GM08714 (cell line): ENCODE measurements around the gene KAT6B.
"Not testable (repeated sequence)": the region's sequence is repeated elsewhere in the genome, so short reads cannot be mapped to it uniquely, and the experiment has no call there.

Experiments used
- H3K4me3 ChIP-seq: fragments of 200-500 bp; sonication (Bioruptor generic); 2 replicates; pipeline ENCODE4 v1.5.1; 2014; ENCODE audit warnings: mild to moderate bottlenecking, low read length, inconsistent platforms
- ZNF274 ChIP-seq: IDR thresholded peaks from 2 replicates; pipeline ENCODE4 v1.6.1; 2012; ENCODE audit warnings: mild to moderate bottlenecking, low read depth, low read length

Gene KAT6B

DNA sequence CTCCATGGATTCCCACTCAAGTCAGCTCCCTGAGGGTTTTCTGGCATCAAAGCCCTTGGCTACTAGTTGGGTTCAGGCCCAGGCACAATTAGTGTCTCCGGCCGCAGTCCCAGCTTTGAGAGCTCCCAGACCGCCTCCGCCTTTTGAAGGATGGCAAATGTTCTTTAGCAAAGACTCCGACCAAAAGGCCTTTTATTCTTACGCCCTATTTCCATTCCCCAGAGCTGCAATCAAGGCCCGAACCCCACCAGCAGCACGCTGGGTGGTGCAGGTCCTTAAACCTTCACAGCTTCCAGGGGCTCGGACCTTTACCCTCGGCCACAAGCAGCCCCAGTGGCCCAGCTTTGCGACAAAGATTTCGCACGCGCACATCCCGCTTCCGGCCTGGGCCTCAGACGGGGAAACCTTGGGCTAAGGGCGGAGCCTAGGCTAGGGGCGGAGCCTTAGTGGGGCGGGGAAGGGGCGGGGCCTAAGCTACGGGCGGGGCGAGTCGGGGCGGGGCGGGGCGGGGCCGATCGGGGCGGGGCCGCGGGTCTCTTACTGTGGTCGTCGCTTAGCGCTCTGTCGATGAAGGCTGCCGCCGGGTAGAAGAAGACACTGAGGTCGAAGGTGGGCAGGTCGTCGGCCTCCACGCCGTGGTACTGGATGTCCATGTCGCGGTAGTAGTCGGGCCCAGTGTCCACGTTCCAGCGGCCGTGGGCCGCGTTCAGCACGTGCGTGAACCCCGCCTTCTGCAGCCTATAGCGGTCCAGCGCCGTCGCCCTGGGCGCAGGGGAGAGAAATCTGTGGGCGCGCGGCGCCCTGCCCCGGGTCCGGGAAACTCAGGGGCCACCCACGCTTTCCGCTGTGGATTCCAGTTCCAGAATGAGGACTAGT lies 217.1 kb downstream of the KAT6B start:
- no peak for TF ChIP-seq ZNF274
- no peak overlapping the region for H3K4me3 ChIP-seq

DNA sequence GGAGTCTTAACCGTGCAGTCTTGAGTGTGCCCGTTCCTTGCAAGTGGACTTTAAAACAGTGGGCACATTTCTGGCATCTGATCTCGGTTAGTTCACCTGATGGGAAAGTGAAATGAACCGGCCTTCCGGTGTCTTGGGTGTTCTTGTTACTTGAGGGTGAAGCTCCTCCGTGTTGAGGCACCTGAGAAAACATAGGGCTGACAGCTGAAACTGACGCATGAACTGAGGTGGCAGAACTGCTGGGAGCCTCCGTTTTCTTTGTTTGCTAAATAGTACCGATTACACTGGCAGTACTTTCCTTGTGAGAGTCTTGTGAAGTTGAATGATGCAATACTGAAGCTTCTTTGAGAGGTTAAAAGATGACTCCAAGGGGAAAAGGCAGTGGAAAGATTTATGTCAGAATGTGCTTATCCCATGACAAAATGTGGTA lies 222.3 kb downstream of the KAT6B start:
- TF ChIP-seq ZNF274: no peak
- no peak overlapping the region for H3K4me3 ChIP-seq

DNA sequence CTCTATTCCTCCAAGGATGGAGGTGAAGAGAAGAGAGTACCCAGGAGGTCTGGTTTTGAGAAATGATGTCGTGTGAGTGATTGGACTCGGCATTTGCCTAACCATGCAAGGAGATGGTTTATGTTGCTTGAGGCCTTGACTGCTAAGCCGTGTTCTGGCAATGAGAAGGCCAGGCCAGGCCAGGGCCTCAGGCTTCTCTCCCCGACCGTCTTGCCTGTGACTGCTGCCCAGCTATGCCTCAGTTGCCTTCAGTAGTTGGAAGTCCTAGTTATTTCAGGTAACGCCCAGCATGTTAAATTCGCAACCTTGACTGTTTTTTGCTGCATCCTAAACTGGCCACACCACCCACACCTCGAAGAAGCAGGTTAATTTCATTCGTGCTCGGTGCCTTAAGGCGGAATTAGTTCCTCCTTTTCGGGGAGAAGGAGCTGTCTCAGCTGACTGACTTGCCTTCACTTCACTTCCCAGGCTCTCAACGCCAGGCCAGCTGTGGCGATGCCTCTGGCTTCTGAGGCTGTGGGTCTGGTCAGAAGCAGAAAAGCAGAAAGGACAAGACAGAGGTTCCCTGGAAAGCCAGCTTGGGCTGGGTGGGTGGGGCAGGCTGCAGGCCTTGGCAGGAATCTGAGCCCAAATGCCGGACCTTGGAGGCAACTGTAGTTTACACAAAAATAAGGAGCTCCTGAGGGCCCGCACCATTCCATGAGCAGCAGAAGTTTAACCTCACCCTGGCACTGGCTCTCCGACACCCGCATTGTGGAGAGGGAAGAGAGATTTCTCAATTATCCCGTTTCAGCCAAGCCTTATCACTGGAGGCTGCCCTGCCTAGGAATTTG lies 223.1 kb downstream of the KAT6B start:
- H3K4me3 ChIP-seq: no peak overlapping the region
- TF ChIP-seq ZNF274: no peak

DNA sequence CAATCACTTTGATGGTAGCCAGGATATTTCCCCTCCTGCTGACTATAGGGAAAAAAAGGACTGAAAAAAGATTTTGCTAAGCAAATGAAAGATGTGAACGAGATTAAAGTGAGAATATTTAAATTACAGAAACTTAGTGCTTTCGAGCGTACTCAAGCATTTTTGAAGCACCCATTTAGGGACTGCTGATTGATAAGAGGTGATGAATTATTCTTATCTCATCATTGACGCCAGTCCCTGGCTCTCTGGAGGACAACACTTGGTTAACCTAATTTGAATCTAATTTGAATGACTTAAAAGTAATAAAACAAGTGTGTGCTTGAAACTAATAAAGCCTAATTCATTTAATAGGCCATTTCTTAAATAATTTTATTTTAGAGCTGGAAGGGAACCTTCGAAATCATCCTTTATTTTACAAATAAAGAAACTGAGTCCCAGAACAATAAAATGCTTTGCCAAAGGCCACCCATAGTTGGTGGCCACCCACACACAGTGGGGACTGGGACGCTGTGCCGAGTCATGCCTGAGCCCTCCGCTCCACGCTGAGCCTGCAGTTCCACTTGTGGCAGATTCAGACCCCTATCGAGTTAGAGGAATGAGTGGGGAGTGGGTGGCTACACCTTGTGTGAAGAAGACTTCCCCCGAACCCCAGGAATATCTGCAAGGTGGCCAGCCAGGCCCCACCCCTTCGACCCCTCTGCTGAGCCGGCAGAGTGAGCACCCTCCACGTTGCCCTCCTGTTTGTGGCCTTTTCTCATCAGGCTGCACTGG lies 223.9 kb downstream of the KAT6B start:
- H3K4me3 ChIP-seq: no peak overlapping the region
- no peak for TF ChIP-seq ZNF274

DNA sequence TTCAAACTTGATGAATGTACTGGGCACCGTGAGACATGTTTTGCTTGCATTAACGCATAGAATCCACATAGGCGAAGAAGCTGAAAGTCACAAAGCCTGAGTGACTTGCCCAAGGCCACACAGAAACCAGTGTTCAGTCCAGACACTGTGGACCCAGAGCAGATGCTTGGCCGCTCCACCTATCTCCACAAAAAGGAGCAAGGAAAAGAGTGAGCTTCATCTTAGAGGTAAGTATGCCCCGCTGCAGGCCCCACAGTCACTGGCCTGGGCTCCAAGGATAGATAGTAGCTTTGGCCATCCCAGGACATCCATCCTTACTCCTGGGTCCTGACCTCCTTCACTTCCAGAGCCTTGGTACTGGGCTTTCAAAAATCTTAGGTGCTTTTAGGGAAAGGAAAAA lies 224.9 kb downstream of the KAT6B start:
- H3K4me3 ChIP-seq: no peak overlapping the region
- no peak for TF ChIP-seq ZNF274

DNA sequence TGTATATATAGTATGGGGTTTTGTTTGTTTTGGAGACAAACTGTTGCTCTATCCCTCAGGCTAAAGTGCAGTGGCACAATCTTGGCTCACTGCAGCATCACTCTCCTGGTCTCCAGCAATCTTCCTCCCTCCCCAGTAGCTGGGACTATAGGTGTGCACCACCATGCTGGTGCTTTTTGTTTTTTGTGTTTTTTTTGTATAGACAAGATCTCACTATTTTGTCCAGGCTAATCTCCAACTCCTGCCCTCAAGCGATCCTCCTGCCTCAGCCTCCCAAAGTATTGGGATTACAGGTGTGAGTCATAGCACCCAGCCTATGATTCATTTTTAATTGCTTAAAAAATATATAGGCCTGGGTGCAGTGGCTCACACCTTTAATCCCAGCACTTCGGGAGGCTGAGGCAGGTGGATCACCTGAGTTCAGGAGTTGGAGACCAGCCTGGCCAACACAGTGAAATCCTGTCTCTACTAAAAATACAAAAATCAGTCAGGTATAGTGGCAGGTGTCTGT lies 229.6 kb downstream of the KAT6B start:
- H3K4me3 ChIP-seq: not testable (repeated sequence)

DNA sequence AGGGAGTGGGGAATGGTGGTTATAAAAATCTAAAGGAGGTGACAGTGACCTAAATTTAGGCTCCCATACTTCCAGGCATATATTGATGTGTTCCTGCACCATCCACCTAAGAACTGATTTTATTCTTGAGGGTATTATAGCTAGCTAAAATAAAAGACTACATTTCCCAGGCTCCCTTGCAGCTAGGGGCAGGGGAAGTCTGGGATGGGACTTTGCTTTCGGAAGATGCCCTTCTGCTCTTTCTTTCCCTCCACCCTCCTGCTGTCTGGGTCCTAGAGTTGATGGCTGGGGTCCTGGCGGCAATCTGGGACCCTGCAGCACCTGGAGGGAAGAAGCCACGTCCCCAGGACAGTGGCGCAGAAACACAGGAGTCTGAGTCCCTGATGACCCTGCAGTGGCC lies 231.3 kb downstream of the KAT6B start:
- H3K4me3 ChIP-seq: no peak overlapping the region
- TF ChIP-seq ZNF274: no peak

DNA sequence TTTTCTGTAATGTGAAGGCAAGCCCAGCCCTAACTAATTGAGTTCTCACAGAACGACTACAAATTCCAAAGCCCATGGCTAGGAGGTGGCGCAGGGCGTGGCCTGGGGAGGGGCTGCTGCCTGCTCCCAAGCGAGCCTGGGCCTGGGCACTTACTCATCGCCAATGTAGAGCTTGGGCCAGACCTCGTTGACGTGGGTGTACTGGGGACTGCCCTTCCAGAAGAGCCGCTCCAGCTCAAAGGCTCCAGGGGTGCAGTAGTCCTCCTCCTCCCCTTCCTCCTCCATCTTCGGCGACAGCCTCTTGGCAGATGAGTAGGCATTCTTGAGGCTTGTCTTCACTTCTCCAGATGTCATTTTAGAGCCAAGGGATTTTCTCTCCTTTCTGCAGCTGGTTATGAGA lies 231.8 kb downstream of the KAT6B start:
- no peak for TF ChIP-seq ZNF274

DNA sequence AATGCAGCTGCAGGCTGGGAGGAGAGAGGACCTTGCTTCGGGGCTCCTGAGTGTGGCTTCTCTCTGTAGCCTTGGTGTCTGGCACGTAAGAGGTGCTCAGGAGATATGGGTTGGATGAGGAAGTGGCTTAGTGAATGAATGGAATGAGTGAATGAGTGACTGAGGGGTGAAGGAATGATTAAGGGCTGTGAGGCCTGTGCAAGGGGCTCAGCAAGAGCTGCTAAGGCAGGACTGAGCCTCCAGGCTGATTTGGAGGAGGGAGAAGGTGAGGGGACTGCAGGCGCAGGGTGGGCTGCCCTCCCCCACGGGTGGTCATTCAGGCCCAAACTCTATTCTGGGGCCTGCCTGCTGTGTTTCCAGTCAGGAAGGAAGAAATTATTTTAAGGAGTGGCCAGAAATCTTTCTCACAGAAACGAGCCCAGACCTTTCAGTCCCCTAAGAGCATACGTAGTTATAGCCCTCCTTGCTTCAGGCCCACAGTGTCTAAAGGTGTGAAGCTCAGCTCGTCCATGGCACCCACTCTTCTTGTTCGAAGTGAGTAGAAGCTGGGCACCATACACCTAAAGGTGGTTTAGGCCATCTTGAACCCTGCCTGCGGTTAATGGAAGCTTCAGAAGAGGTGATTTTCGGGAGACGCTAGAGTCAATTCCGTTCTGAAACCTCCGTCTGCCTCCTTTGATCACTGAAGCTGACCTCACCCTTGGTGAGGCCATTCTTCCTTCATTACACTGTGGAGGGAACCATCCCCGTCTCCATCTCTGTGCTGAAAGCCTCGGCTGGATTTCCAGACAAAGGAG lies 235.5 kb downstream of the KAT6B start:
- no peak overlapping the region for H3K4me3 ChIP-seq
- TF ChIP-seq ZNF274: no peak

More for the DNA sequence above, 231.8 kb downstream of the KAT6B start:
- no peak overlapping the region for H3K4me3 ChIP-seq

DNA sequence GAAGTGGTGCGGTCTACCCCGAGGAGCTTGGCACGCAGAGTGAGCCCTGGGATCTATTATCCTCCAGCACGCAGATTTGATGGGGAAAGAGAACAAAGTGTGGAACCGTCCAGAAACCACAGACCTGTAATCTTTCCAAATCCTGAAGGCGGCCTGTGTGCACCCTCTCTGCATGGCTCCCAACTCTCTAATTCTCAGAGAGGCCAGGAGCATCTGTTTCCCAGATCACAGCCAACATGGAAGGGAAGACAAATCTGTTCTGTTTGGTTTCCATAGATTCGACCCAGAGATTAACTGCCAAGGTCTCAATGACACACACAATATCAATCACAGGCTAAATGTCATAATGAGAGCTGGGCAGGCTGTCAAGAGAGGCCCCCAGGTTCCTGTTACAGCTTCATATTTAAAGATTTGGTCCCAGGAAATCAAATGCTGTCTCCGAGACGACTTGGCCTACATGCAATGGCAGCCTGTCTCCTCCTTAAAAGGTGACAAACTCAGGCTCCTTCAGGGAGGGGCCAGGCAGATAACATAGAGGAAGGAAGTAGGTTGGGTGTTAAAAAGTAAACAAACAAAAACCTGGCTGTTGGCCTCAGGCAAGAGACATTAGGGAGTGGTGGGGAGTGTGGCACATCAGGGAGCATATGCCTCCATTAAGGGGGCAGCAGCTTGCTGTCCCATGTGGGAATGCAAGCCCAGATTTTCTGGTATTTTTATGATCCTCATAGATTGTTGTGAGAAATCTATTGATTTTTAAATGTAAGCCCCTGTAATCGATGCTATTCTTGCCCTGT lies 236.3 kb downstream of the KAT6B start:
- no peak for TF ChIP-seq ZNF274
- H3K4me3 ChIP-seq: no peak overlapping the region

DNA sequence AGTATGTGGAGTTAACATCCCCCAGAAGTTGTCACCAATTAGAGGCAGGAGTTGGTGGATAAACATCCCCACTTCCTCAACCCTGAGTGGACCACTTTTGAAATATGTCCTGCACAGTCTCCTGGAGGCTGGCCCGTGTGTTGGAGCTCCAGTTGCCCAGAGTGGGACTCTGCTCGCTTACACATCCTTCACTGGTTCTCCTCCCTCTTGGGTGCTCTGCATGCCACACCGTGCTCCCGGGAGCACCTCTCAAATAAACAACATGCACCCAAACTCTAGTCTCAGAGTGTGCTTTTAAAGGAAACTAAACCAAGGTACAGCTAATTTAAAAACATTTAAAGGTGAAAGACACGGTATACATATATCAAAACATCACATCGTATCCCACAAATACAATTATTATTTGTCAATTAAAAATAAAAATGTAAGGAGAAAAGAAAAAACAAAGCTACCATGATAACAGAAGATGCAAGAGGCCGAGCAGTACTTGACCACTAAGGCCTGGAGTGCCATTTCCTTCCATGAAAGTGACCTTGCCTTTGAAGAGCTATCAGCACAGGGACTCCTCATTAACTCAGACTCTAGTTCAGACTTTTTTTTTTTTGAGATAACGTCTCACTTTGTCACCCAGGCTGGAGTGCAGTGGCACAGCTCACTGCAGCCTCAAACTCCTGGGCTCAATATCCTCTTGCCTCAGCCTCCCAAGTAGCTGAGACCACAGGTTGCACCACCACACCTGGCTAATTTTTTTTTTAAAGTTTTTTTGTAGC lies 237.2 kb downstream of the KAT6B start:
- H3K4me3 ChIP-seq: no peak overlapping the region
- no peak for TF ChIP-seq ZNF274

DNA sequence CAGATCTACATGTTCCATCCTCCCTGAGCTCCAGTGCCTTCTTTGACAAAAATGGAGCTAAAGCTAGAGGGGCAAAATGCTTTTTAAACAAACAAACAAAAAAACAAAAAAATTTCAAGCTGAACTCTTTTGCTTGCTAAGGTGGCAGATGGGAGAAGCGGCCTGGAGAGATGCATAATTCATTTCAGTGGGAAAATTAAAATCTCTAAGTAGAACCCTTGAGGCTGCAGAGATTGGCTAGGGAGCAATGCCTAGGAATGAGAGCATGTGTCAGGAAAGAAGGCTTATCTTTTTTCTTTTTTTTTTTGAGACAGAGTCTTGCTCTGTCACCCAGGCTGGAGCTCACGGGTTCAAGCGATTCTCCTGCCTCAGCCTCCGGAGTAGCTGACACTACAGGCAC lies 238.7 kb downstream of the KAT6B start:
- no peak for TF ChIP-seq ZNF274
- H3K4me3 ChIP-seq: no peak overlapping the region
